ENCODE measurements around the gene SLC9A1.

The SLC9A1 gene

GRCh38 chr1:27154991-27155781 is at the start of gene SLC9A1 (continued):
- TF ChIP-seq ZEB2 (tag by site-specific recombination; IDR thresholded peaks at IDR 0.05): peak; percentile 94
- TF ChIP-seq ATF2 (tag by site-specific recombination; IDR thresholded peaks at IDR 0.05; ENCODE audit: low read depth): peak; percentile 96
- TF ChIP-seq ZBTB20 (tag by site-specific recombination; IDR thresholded peaks at IDR 0.05): peak; percentile 41; the same call in 1 of the 2 replicates
- peak; percentile 88; the same call in 1 of the 2 replicates for TF ChIP-seq ZSCAN18 (tag by site-specific recombination; IDR thresholded peaks at IDR 0.05)
- no peak for TF ChIP-seq ZNF544 (tag by site-specific recombination; IDR thresholded peaks at IDR 0.05)
- peak; percentile 52; the same call in 1 of the 2 replicates for TF ChIP-seq YY1 (tag by site-specific recombination; IDR thresholded peaks at IDR 0.05)
- no peak for TF ChIP-seq ZNF621 (tag by site-specific recombination; IDR thresholded peaks at IDR 0.05)
- no peak for TF ChIP-seq ZNF26 (tag by site-specific recombination; IDR thresholded peaks at IDR 0.05)
- peak; percentile 94 for TF ChIP-seq ZBTB21 (tag by site-specific recombination; IDR thresholded peaks at IDR 0.05)
- peak; percentile 7; the same call in 1 of the 2 replicates for TF ChIP-seq ZNF776 (tag by site-specific recombination; IDR thresholded peaks at IDR 0.05; ENCODE audit: borderline replicate concordance)
- TF ChIP-seq ZNF175 (tag by site-specific recombination; IDR thresholded peaks at IDR 0.05): no peak
- TF ChIP-seq TSHZ1 (tag by site-specific recombination; IDR thresholded peaks at IDR 0.05; ENCODE audit: borderline replicate concordance): peak; percentile 38; the same call in 1 of the 2 replicates
- no peak for TF ChIP-seq ZNF777 (tag by site-specific recombination; IDR thresholded peaks at IDR 0.05; ENCODE audit: borderline replicate concordance)
- TF ChIP-seq ZNF10 (tag by site-specific recombination; IDR thresholded peaks at IDR 0.05): peak; percentile 28; the same call in 1 of the 2 replicates
- peak; percentile 88 for TF ChIP-seq ZXDB (tag by site-specific recombination; IDR thresholded peaks at IDR 0.05)
- TF ChIP-seq CTCF (tag by site-specific recombination; IDR thresholded peaks at IDR 0.05): peak; percentile 98
- no peak for TF ChIP-seq ZNF658 (tag by site-specific recombination; IDR thresholded peaks at IDR 0.05)
- no peak for TF ChIP-seq ZNF530 (tag by site-specific recombination; IDR thresholded peaks at IDR 0.05; ENCODE audit: low read depth)
- 0 out of 2 replicates have a peak, but pooled peaks have one; percentile 13 for TF ChIP-seq YY2 (tag by site-specific recombination; IDR thresholded peaks at IDR 0.05)
- no peak for TF ChIP-seq MZF1 (tag by site-specific recombination; IDR thresholded peaks at IDR 0.05; ENCODE audit: borderline replicate concordance)
- TF ChIP-seq ZNF580 (tag by site-specific recombination; IDR thresholded peaks at IDR 0.05): peak; percentile 66; the same call in 1 of the 2 replicates
- peak; percentile 90 for TF ChIP-seq ZFP37 (tag by site-specific recombination; IDR thresholded peaks at IDR 0.05)
- peak; percentile 70; the same call in 1 of the 2 replicates for TF ChIP-seq ZNF169 (tag by site-specific recombination; IDR thresholded peaks at IDR 0.05)
- TF ChIP-seq SETDB1 (IDR thresholded peaks at IDR 0.05; ENCODE audit: insufficient read length, low read length): peak; percentile 79
- TF ChIP-seq ZNF221 (tag by site-specific recombination; IDR thresholded peaks at IDR 0.05; ENCODE audit: borderline replicate concordance): no peak
- no peak for TF ChIP-seq ZNF404 (tag by site-specific recombination; IDR thresholded peaks at IDR 0.05)
- peak; percentile 30; the same call in 1 of the 2 replicates for TF ChIP-seq ZNF654 (tag by site-specific recombination; IDR thresholded peaks at IDR 0.05; ENCODE audit: low read depth)
- no peak for TF ChIP-seq ZBTB48 (tag by site-specific recombination; IDR thresholded peaks at IDR 0.05)
- peak; percentile 89 for TF ChIP-seq ZFHX2 (tag by site-specific recombination; conservative IDR thresholded peaks at IDR 0.05)
- TF ChIP-seq ZNF354C (tag by site-specific recombination; IDR thresholded peaks at IDR 0.05; ENCODE audit: borderline replicate concordance, low read depth): no peak

Data from HEK293 (cell line).